Right lobe of liver (tissue), 6 donors: ENCODE data around the gene CFAP61. TPM values are rescaled to one million over a fixed set of nuclear protein-coding genes. Genes with fewer than 3 reads are reported as not detected.

ENCODE experiments used
- ATAC-seq, 4 donors: fragments of 200-7000 bp; cut with Tn5 transposase; one replicate each; pipeline ENCODE4 v1.9.1; 2020; ENCODE audit warnings: mild to moderate bottlenecking in 4 of 4, moderate library complexity in 4 of 4
- DNase-seq, 3 donors: peaks; one replicate each; pipeline ENCODE4 v3.0.0-alpha.2; 2020
- H3K27ac ChIP-seq, 3 donors: fragments of 200-600 bp; one replicate each; pipeline ENCODE4 v1.8.0; 2022
- H3K27me3 ChIP-seq, 2 donors: fragments of 200-600 bp; one replicate each; pipeline ENCODE4 v1.8.0; 2022
- H3K36me3 ChIP-seq, 4 donors: fragments of 200-600 bp; sonication (generic) in 1 of 4; one replicate each; pipeline versions ENCODE4 v1.5.1 to v1.8.0; 2017 to 2022; ENCODE audit warnings: control low read depth in 1 of 4
- H3K4me1 ChIP-seq, 4 donors: fragments of 200-600 bp; sonication (generic) in 1 of 4; one replicate each; pipeline versions ENCODE4 v1.5.1 to v1.8.0; 2017 to 2022; ENCODE audit warnings: control low read depth in 1 of 4
- H3K4me3 ChIP-seq, 3 donors: fragments of 200-600 bp; one replicate each; pipeline ENCODE4 v1.8.0; 2022
- H3K9me3 ChIP-seq, 4 donors: fragments of 200-600 bp; sonication (generic) in 1 of 4; one replicate each; pipeline versions ENCODE4 v1.5.1 to v1.8.0; 2017 to 2022; ENCODE audit warnings: control low read depth in 1 of 4
- CTCF ChIP-seq, 4 donors: fragments of 200-600 bp in 3 of 4; fragments of 450-650 bp in 1 of 4; IDR thresholded peaks; one replicate each; pipeline versions ENCODE4 v1.5.1 to v1.8.0; 2016 to 2022; ENCODE audit warnings: antibody characterized with exemption in 4 of 4, mild to moderate bottlenecking in 2 of 4
- POLR2A ChIP-seq: fragments of 450-650 bp; IDR thresholded peaks from one replicate; pipeline ENCODE4 v1.6.1; 2017; ENCODE audit warnings: antibody characterized with exemption, mild to moderate bottlenecking
- WGBS: methylation state at CpG from one replicate; pipeline ENCODE4 v1.1.6; 2018; ENCODE audit warnings: low coverage, low lambda C conversion rate; ENCODE audit not compliant: insufficient coverage; ENCODE audit errors: missing lambda C conversion rate; 5-methylcytosine and 5-hydroxymethylcytosine counted together
- intact Hi-C, 2 donors: fragments of 100-400 bp; cut with DNase I; formaldehyde crosslinking; loops; one replicate each; pipeline versions ENCODE4 v1.11.2 to v1.14.1; 2022
- total RNA-seq, 6 experiments: library from RNA; depleted of rRNA in 2 of 6; stranded (reverse); fragments of >200 nt in 2 of 6; fragmentation: NEBNext Ultra II Directional in 3 of 6; extraction: Animal tissue kit (Norgen Biotek cat#: 25700) in 3 of 6; gene quantifications; one replicate each; pipeline versions ENCODE4 v1.1.0 to v1.2.4, GENCODE V29; 2016 to 2023
- donor health status: DM: no; HTN: yes; CAD: no.
- donor health status: DM: no; HTN: no; CAD: no.
- donor health status: DM: no; HTN: no; CAD: no.
- donor health status: DM: no; HTN: yes; CAD: no.
- donor health status: DM: no; HTN: yes; CAD: no.

Gene CFAP61
- total RNA-seq, 6 experiments from 2014 or later = not detected

DNA sequence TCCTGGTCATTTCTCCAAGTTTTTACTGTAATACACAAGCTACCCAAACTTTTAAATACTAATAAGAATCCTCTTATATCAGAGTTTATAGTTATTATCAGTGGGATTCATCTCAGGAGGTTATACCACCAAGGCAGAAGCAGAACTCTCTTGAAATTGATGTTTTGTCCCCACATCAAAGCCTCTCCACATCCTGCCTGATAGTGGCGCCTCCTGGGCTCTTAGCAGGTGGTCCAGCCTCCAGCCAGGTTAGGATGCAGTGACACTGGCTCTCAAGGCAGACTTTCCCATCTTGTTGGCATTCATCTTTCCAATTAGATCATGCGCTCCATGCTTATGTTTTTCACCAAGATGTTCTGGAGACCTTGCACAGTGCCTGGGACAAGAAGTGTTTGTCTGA, 233.7 kb downstream of the CFAP61 start:
- no peak overlapping the region for H3K4me3 ChIP-seq
- DNase-seq (no peak), ATAC-seq (no peak)
- intact Hi-C loops = no loop called here
- WGBS = 64% methylated on average over 2 of the region's 2 CpGs
- H3K4me1 ChIP-seq = no peaks in the 10 kb centered on the region
- H3K27ac ChIP-seq = no peak overlapping the region
- TF ChIP-seq POLR2A = no peak
- no peak for TF ChIP-seq CTCF (IDR thresholded peaks at IDR 0.05)
- H3K27me3 ChIP-seq = no peaks in the 10 kb centered on the region
- H3K36me3 ChIP-seq = no peaks in the 10 kb centered on the region
- no peaks in the 10 kb centered on the region for H3K9me3 ChIP-seq

DNA sequence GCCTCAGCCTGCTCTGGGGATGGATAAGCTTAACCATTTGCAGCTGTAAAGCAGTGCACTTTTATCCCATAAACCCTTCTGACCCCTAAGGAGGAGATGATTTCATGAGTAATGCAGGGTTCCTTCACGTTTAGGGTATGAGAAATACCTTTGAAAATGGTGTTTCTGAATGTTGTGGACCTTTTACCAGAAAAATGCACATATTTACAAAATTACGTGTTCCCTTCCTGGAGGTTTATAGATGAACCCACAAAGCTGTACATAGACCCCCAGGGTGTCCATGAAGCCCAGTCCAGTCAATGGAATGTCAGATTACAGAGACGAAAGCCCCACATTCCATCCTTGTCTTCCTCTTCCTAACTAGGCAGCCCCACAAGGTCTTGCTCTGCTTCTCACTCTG, 237.0 kb downstream of the CFAP61 start:
- no peak for DNase-seq
- TF ChIP-seq CTCF (IDR thresholded peaks at IDR 0.05) (no peak), POLR2A (no peak)
- no peak for ATAC-seq
- Histone ChIP-seq H3K27me3 (no peaks in the 10 kb centered on the region), H3K9me3 (no peaks in the 10 kb centered on the region), H3K4me1 (no peaks in the 10 kb centered on the region), H3K27ac (no peak overlapping the region), H3K36me3 (no peaks in the 10 kb centered on the region), H3K4me3 (no peak overlapping the region)
- 30% methylated on average over 3 of the region's 3 CpGs for WGBS
- intact Hi-C loops = no loop called here

DNA sequence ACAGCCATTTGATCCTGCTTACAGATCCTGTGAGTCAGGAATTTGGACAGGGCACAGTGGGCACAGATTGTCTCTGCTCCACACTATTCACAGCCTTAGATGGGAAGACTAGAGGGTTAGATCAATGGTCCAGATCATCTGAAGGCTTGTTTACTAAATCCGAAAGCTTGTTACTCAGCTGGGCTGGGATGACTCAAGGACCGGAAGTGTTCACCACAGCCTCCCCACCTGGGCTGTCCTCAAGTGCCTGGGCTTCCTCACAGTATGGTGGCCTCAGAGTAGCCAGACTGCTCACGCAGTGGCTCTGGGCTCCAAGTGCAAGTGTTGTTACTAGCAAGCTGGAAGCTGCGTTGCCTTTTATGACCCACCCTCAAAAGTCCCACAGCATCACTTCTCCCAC, 240.1 kb downstream of the CFAP61 start:
- intact Hi-C loops = no loop called here
- Histone ChIP-seq H3K27ac (no peak overlapping the region), H3K27me3 (no peaks in the 10 kb centered on the region), H3K4me1 (no peaks in the 10 kb centered on the region), H3K36me3 (no peaks in the 10 kb centered on the region), H3K9me3 (no peaks in the 10 kb centered on the region), H3K4me3 (no peak overlapping the region)
- 76% methylated on average over 2 of the region's 4 CpGs for WGBS
- ATAC-seq (no peak), DNase-seq (no peak)
- TF ChIP-seq POLR2A (no peak), CTCF (IDR thresholded peaks at IDR 0.05) (no peak)

GRCh38 chr20:20293141-20293540, 240.8 kb downstream of the CFAP61 start:
- H3K36me3 ChIP-seq = no peaks in the 10 kb centered on the region
- no peak overlapping the region for H3K4me3 ChIP-seq
- no peaks in the 10 kb centered on the region for H3K27me3 ChIP-seq
- no peaks in the 10 kb centered on the region for H3K4me1 ChIP-seq
- intact Hi-C loops = no loop called here
- no peak overlapping the region for H3K27ac ChIP-seq
- TF ChIP-seq CTCF (IDR thresholded peaks at IDR 0.05) (no peak), POLR2A (no peak)
- DNase-seq (no peak), ATAC-seq (no peak)
- no peaks in the 10 kb centered on the region for H3K9me3 ChIP-seq
- 70% methylated on average over 4 of the region's 4 CpGs for WGBS
